Measurements from ENCODE around the gene ATXN2.
A peak's percentile ranks its signal among the peaks of the same experiment; 100 is the strongest.
"Not testable (repeated sequence)": the region's sequence is repeated elsewhere in the genome, so short reads cannot be mapped to it uniquely, and the experiment has no call there.

ATXN2 gene

DNA sequence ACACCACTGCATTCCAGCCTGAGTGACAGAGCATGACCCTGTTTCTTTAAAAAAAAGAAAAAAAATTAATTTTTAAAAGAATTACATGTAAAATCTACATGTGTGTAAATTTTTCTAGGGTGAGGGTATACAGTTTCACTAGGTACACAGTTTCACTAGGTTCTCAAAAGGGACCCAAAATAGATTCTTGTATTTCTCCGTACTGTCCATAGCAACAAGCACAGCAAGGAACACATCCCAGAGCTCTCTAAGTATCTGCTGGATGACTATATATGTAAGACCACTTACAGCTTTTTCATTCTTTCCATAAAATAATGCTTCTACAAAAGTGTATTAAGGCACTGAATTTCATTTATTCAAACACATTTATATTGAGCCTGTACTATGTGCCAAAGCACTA is 55.1 kb downstream of the ATXN2 start:
- TF ChIP-seq CTCF (IDR thresholded peaks at IDR 0.05; ENCODE audit: insufficient read depth, missing control alignments), result no peak
- DNase-seq (ENCODE audit: insufficient read length, low spot score) (no peak), FAIRE-seq (no peak)

GRCh38 chr12:111532751-111533150 is 66.4 kb downstream of the ATXN2 start:
- FAIRE-seq (no peak), DNase-seq (ENCODE audit: insufficient read length, low spot score) (no peak)
- no peak for TF ChIP-seq CTCF (IDR thresholded peaks at IDR 0.05; ENCODE audit: insufficient read depth, missing control alignments)

- FAIRE-seq, result no peak
- peak; percentile 75 for TF ChIP-seq CTCF (IDR thresholded peaks at IDR 0.05; ENCODE audit: insufficient read depth, missing control alignments)
- peak; percentile 43 for DNase-seq (ENCODE audit: insufficient read length, low spot score)
Measured at GRCh38 chr12:111529424-111530368, 69.4 kb downstream of the ATXN2 start.

DNA sequence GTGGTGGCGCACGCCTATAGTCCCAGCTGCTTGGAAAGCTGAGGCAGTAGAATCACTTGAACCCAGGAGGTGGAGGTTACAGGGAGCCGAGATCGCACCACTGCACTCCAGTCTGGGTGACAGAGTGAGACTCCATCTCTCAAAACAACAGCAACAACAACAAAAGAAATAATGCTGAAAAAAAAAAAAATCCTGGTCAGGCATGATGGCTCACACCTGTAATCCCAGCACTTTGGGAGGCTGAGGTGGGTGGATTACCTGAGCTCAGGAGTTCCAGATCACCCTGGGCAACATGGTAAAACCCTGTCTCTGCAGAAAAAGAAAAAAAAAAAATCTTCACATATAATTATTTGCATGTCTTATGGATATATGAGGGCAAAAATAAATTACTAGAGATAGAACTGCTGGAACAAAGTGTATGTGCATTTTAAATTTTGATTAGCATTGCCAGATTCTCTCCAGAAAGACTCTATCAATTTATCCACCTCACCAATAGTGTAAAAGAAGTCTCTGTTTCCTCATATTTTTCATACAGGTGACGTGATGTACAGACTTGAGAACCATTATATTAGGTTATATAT is 75.4 kb downstream of the ATXN2 start:
- DNase-seq (ENCODE audit: insufficient read length, low spot score) (no peak), FAIRE-seq (no peak)
- TF ChIP-seq CTCF (IDR thresholded peaks at IDR 0.05; ENCODE audit: insufficient read depth, missing control alignments), result no peak

- DNase-seq (ENCODE audit: insufficient read length, low spot score), result no peak
- no peak for TF ChIP-seq CTCF (IDR thresholded peaks at IDR 0.05; ENCODE audit: insufficient read depth, missing control alignments)
- no peak for FAIRE-seq
Measured at GRCh38 chr12:111521801-111522200, 77.3 kb downstream of the ATXN2 start.

- no peak for DNase-seq (ENCODE audit: insufficient read length, low spot score)
- FAIRE-seq, result no peak
- TF ChIP-seq CTCF (IDR thresholded peaks at IDR 0.05; ENCODE audit: insufficient read depth, missing control alignments), result no peak
Measured at GRCh38 chr12:111519937-111520336, 79.2 kb downstream of the ATXN2 start.

GRCh38 chr12:111519083-111519482 is 80.0 kb downstream of the ATXN2 start:
- TF ChIP-seq CTCF (IDR thresholded peaks at IDR 0.05; ENCODE audit: insufficient read depth, missing control alignments), result no peak
- no peak for FAIRE-seq
- DNase-seq (ENCODE audit: insufficient read length, low spot score), result no peak

GRCh38 chr12:111507719-111508118 is 91.4 kb downstream of the ATXN2 start:
- DNase-seq (ENCODE audit: insufficient read length, low spot score); FAIRE-seq: not testable (repeated sequence)

GRCh38 chr12:111507258-111507657 is 91.9 kb downstream of the ATXN2 start:
- FAIRE-seq; DNase-seq (ENCODE audit: insufficient read length, low spot score): not testable (repeated sequence)

All from D721Med (cell line).